AG09309 (cell line): ENCODE measurements around the gene PARP8.
A peak's percentile ranks its signal among the peaks of the same experiment; 100 is the strongest.
"Not testable (repeated sequence)": the region's sequence is repeated elsewhere in the genome, so short reads cannot be mapped to it uniquely, and the experiment has no call there.

Source experiments
- DNase-seq: peaks from one replicate; pipeline ENCODE4 v3.0.0-alpha.2; 2010; ENCODE audit warnings: low read depth
- H3K4me3 ChIP-seq: 2 replicates; pipeline ENCODE4 v1.5.1; 2011; ENCODE audit warnings: mild to moderate bottlenecking, low read depth, low read length, moderate library complexity; ENCODE audit not compliant: control insufficient read depth
- TF ChIP-seq, protein P1 (sequence below): IDR thresholded peaks from 2 replicates; pipeline ENCODE4 v1.5.1; 2011; ENCODE audit warnings: mild to moderate bottlenecking, low read depth, low read length, inconsistent platforms; ENCODE audit not compliant: insufficient read depth, control insufficient read depth; ENCODE audit errors: missing control alignments

PARP8 gene

GRCh38 chr5:50667023-50667652, 701 bp downstream of the PARP8 start:
- DNase-seq = no peak
- TF ChIP-seq, protein P1, sequence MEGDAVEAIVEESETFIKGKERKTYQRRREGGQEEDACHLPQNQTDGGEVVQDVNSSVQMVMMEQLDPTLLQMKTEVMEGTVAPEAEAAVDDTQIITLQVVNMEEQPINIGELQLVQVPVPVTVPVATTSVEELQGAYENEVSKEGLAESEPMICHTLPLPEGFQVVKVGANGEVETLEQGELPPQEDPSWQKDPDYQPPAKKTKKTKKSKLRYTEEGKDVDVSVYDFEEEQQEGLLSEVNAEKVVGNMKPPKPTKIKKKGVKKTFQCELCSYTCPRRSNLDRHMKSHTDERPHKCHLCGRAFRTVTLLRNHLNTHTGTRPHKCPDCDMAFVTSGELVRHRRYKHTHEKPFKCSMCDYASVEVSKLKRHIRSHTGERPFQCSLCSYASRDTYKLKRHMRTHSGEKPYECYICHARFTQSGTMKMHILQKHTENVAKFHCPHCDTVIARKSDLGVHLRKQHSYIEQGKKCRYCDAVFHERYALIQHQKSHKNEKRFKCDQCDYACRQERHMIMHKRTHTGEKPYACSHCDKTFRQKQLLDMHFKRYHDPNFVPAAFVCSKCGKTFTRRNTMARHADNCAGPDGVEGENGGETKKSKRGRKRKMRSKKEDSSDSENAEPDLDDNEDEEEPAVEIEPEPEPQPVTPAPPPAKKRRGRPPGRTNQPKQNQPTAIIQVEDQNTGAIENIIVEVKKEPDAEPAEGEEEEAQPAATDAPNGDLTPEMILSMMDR = no peak
- H3K4me3 ChIP-seq = peak overlapping the region; percentile 99

DNA sequence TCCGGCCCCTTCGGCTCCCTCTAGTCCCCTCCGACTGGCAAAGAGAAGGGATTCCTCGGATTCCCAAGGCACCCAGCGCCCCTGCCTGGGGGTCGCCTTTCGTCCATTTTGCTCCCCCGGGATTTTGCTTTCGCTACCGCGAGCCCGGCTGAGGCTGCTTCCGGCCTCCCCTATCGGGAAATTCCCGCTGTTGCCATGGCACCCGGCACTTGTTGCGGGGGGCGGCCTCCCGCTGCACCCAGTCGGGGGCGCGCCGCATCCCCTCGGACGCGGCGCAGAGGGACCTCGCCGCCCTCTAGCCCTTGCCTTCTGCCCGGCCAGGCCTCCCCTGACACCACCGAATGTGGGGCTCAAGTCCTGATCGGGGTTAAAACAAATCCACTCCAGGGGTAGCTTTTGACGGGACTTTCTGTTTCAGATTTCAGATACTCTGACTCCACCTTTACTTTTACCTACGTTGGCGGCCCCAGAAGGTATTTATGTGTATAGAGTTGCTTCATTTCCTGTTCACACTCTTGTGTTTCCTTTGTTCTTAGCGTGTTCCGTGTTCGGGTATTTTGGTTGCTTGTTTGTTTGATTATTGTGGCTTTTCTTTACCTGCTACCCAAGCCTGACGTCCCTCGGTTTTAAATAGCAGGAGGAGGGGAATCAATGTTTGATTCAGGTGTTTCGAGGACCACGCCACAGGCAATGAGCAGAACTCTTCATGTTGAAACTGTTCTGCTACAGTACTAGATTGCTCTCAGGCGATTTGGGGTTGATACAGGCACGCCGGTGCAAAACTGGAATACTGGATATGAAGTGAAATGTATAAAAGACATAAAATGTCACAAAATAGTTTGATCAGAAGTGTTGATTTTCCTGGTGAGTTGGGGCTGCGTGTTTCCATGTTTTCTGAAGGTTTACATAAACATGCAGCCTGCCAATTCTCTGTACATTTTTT, 1.5 kb downstream of the PARP8 start:
- TF ChIP-seq, protein P1 = no peak
- DNase-seq = no peak
- H3K4me3 ChIP-seq = peak overlapping the region; percentile 99

GRCh38 chr5:50668636-50669035, 2.2 kb downstream of the PARP8 start:
- H3K4me3 ChIP-seq = peak overlapping the region; percentile 99
- not testable (repeated sequence) for DNase-seq

- no peak for DNase-seq
- TF ChIP-seq, protein P1 = no peak
- no peak overlapping the region for H3K4me3 ChIP-seq
These were observed 6.2 kb downstream of the PARP8 start for GRCh38 chr5:50672663-50673062.

DNA sequence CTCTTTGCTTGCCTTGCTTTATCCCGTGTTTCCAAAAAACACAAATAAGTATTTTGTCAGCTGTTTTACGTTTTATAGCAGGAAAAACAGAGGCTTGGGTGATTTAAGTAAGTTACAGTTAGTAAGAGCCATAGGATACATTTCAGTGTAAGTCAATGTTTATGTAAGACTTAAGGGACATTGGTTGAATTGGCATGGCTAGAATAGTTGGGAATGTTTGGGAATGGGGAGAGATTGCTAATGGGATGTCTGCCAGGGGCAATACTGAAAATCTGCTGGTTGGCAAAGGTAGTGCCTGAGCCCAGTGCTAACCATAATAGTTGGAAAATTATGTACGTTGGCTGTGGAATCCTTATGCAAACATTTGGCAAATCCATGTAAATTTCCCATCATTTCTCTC, 7.0 kb downstream of the PARP8 start:
- H3K4me3 ChIP-seq, DNase-seq: not testable (repeated sequence)

DNA sequence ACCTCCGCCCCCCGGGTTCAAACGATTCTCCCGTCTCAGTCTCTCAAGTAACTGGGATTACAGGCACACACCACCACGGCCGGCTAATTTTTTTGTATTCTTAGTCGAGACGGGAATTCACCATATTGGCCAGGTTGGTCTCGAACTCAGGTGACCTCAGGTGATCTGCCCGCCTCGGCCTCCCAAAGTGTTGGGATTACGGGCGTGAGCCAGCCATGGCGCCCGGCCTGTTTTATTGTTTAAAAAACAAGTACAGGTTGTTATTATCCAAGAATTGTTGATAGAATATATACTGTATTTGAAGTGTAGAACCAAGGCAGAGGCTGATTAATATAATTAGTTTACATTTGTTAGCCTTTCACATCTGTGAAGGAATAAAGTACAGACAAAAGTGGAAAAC, 8.9 kb downstream of the PARP8 start:
- DNase-seq = no peak
- TF ChIP-seq, protein P1 = no peak
- H3K4me3 ChIP-seq = no peak overlapping the region

GRCh38 chr5:50679554-50679953, 13.1 kb downstream of the PARP8 start:
- H3K4me3 ChIP-seq, DNase-seq: not testable (repeated sequence)

DNA sequence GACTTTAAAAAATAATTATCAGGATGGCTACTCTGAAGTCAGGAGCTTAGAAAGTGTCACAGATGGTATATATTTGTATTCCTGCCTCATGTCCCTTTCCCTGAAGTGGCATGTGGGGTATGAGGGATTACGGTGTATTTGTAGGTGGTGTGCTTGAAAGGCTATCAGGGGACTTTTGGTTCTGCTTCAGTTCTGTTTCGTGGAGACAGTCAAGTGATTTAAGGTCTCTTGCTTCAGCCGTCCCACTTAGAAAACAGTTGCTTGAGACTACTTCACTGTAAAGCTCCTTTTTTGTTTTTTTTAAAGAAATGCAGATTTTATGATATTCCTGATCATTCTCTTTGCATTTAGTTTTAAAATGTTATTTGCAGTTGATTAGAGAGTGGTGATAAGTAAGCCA, 18.3 kb downstream of the PARP8 start:
- H3K4me3 ChIP-seq = no peak overlapping the region
- no peak for DNase-seq
- TF ChIP-seq, protein P1 = no peak
